ENCODE measurements around the gene CACTIN.
"Not testable (repeated sequence)": the region's sequence is repeated elsewhere in the genome, so short reads cannot be mapped to it uniquely, and the experiment has no call there.

The CACTIN gene

GRCh38 chr19:3576696-3577443 is 49.7 kb downstream of the CACTIN start:
- no peaks in the 10 kb centered on the region; the same call in 1 of the 2 replicates for H3K4me1 ChIP-seq (ENCODE audit: insufficient read depth, low read length)
- no peaks in the 10 kb centered on the region for H3K9me3 ChIP-seq (ENCODE audit: control insufficient read depth, insufficient read depth, low read length)
- no peaks in the 10 kb centered on the region for H3K36me3 ChIP-seq (ENCODE audit: insufficient read depth, low read length)
- H3K9ac ChIP-seq (ENCODE audit: low read depth, low read length), result peak overlapping the region; percentile 57

- no peaks in the 10 kb centered on the region for H3K36me3 ChIP-seq (ENCODE audit: insufficient read depth, low read length)
These were observed 50.5 kb downstream of the CACTIN start for GRCh38 chr19:3575949-3576673.

GRCh38 chr19:3575260-3575741 is 51.3 kb downstream of the CACTIN start:
- H3K36me3 ChIP-seq (ENCODE audit: insufficient read depth, low read length), result no peaks in the 10 kb centered on the region
- H3K9me3 ChIP-seq (ENCODE audit: control insufficient read depth, insufficient read depth, low read length), result no peaks in the 10 kb centered on the region
- no peaks in the 10 kb centered on the region; the same call in 1 of the 2 replicates for H3K4me1 ChIP-seq (ENCODE audit: insufficient read depth, low read length)
- no peak overlapping the region for H3K9ac ChIP-seq (ENCODE audit: low read depth, low read length)

More at GRCh38 chr19:3575949-3576673, 50.5 kb downstream of the CACTIN start:
- no peaks in the 10 kb centered on the region for H3K9me3 ChIP-seq (ENCODE audit: control insufficient read depth, insufficient read depth, low read length)
- H3K4me1 ChIP-seq (ENCODE audit: insufficient read depth, low read length), result no peaks in the 10 kb centered on the region; the same call in 1 of the 2 replicates
- H3K9ac ChIP-seq (ENCODE audit: low read depth, low read length), result peak overlapping the region; percentile 57

- H3K4me1 ChIP-seq (ENCODE audit: insufficient read depth, low read length), result no peaks in the 10 kb centered on the region; the same call in 1 of the 2 replicates
- H3K9ac ChIP-seq (ENCODE audit: low read depth, low read length), result peak overlapping the region; percentile 74
- no peaks in the 10 kb centered on the region for H3K36me3 ChIP-seq (ENCODE audit: insufficient read depth, low read length)
- no peaks in the 10 kb centered on the region for H3K9me3 ChIP-seq (ENCODE audit: control insufficient read depth, insufficient read depth, low read length)
These were observed 52.5 kb downstream of the CACTIN start for GRCh38 chr19:3573858-3574637.

- Histone ChIP-seq H3K9me3 (ENCODE audit: control insufficient read depth, insufficient read depth, low read length) (no peaks in the 10 kb centered on the region), H3K36me3 (ENCODE audit: insufficient read depth, low read length) (no peaks in the 10 kb centered on the region), H3K9ac (ENCODE audit: low read depth, low read length) (peak overlapping the region; percentile 74), H3K4me1 (ENCODE audit: insufficient read depth, low read length) (no peaks in the 10 kb centered on the region; the same call in 1 of the 2 replicates)
These were observed 53.3 kb downstream of the CACTIN start for GRCh38 chr19:3573162-3573857.

GRCh38 chr19:3572855-3573161 is 53.8 kb downstream of the CACTIN start, which contains the start of gene HMG20B:
TSS of gene HMG20B (plus strand) at chr19:3572944. CDS start at chr19:3573310, 366 bp downstream.
- Histone ChIP-seq H3K9ac (ENCODE audit: low read depth, low read length) (peak within 1 kb of the TSS; percentile 74), H3K36me3 (ENCODE audit: insufficient read depth, low read length) (no peaks in the 10 kb centered on the region), H3K4me1 (ENCODE audit: insufficient read depth, low read length) (no peaks in the 10 kb centered on the region; the same call in 1 of the 2 replicates), H3K9me3 (ENCODE audit: control insufficient read depth, insufficient read depth, low read length) (no peaks in the 10 kb centered on the region)

- Histone ChIP-seq H3K36me3 (ENCODE audit: insufficient read depth, low read length) (no peaks in the 10 kb centered on the region), H3K9me3 (ENCODE audit: control insufficient read depth, insufficient read depth, low read length) (no peaks in the 10 kb centered on the region), H3K4me1 (ENCODE audit: insufficient read depth, low read length) (no peaks in the 10 kb centered on the region; the same call in 1 of the 2 replicates), H3K9ac (ENCODE audit: low read depth, low read length) (peak overlapping the region; percentile 45; the same call in 1 of the 2 replicates)
These were observed 54.3 kb downstream of the CACTIN start for GRCh38 chr19:3572132-3572854.

- no peaks in the 10 kb centered on the region for H3K36me3 ChIP-seq (ENCODE audit: insufficient read depth, low read length)
- no peaks in the 10 kb centered on the region for H3K9me3 ChIP-seq (ENCODE audit: control insufficient read depth, insufficient read depth, low read length)
- H3K4me1 ChIP-seq (ENCODE audit: insufficient read depth, low read length), result no peaks in the 10 kb centered on the region; the same call in 1 of the 2 replicates
- H3K9ac ChIP-seq (ENCODE audit: low read depth, low read length), result no peak overlapping the region
These were observed 56.0 kb downstream of the CACTIN start for GRCh38 chr19:3570606-3571011.

- not testable (repeated sequence) for H3K9ac ChIP-seq (ENCODE audit: low read depth, low read length); H3K36me3 ChIP-seq (ENCODE audit: insufficient read depth, low read length); H3K9me3 ChIP-seq (ENCODE audit: control insufficient read depth, insufficient read depth, low read length); H3K4me1 ChIP-seq (ENCODE audit: insufficient read depth, low read length)
These were observed 56.5 kb downstream of the CACTIN start for GRCh38 chr19:3570042-3570441.

GRCh38 chr19:3565139-3565538 is 61.5 kb downstream of the CACTIN start:
- H3K9ac ChIP-seq (ENCODE audit: low read depth, low read length), result no peak overlapping the region
- H3K4me1 ChIP-seq (ENCODE audit: insufficient read depth, low read length), result no peaks in the 10 kb centered on the region; the same call in 1 of the 2 replicates
- no peaks in the 10 kb centered on the region for H3K36me3 ChIP-seq (ENCODE audit: insufficient read depth, low read length)
- no peaks in the 10 kb centered on the region for H3K9me3 ChIP-seq (ENCODE audit: control insufficient read depth, insufficient read depth, low read length)

GRCh38 chr19:3563709-3564524 is 62.7 kb downstream of the CACTIN start:
- Histone ChIP-seq H3K36me3 (ENCODE audit: insufficient read depth, low read length) (no peaks in the 10 kb centered on the region), H3K9ac (ENCODE audit: low read depth, low read length) (no peak overlapping the region), H3K9me3 (ENCODE audit: control insufficient read depth, insufficient read depth, low read length) (no peaks in the 10 kb centered on the region), H3K4me1 (ENCODE audit: insufficient read depth, low read length) (no peaks in the 10 kb centered on the region; the same call in 1 of the 2 replicates)

Data from ES-I3 (cell line).